Measurements from ENCODE around the gene ASMTL.
"Not testable (repeated sequence)": the region's sequence is repeated elsewhere in the genome, so short reads cannot be mapped to it uniquely, and the experiment has no call there.

The ASMTL gene

GRCh38 chrX:1434871-1435240 lies 17.9 kb downstream of the ASMTL start:
- DNase-seq (ENCODE audit: low read depth in 3 of 3) = no peak

DNA sequence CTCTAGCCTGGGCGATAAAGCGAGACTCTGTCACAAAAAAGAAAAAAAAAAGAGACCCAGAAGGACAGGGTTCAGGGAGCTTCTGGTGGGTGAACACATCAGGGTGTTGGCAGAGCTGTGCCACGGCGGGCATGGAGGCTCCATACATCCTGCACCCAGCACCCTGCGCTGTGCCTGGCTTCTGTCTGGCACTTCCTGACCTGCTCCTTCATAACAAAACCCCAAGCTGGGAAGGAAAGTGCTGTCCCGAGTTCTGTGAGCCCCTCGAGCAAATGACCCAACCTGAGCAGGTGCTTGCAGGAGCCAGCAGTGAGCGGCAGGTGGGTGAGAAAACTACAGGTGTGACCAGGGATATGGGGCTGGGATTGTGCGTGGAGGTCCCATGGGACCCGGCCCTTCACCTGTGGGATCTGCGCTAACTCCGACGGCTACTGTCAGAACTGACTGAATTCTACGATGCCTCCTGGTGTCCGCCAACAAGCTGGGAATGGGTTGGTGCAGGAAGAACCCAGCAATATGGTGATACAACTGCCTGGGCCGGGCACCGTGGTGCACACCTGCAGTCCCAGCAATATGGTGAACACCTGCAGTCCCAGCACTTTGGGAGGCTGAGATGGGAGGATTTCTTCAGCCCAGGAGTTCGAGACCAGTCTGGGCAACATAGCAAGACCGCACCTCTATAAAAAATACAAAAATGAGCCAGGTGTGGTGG lies 18.9 kb downstream of the ASMTL start:
- no peak for DNase-seq (ENCODE audit: low read depth in 3 of 3)

GRCh38 chrX:1430451-1430850 lies 22.3 kb downstream of the ASMTL start:
- no peak for DNase-seq (ENCODE audit: low read depth in 3 of 3)

DNA sequence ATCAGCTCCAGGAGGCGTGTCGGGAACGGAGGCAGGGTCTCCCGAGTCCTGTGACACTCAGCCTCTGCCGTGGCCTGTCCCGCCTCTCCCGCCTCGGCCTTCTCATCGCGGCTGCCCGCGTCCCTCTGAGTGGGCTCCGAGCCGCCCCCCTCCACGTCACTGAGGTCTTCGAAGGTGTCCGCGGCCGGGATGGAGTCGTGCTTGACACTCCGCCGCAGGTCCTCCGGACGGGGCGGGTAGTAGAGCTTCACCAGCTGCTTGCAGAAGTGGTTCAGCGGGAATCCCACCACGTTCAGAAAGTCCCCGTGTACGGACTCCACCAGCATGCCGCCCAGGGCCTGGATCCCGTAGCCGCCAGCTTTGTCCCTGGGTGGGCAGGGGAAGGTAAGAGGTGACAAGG lies 25.0 kb downstream of the ASMTL start:
- DNase-seq (ENCODE audit: low read depth in 3 of 3) = no peak

GRCh38 chrX:1426321-1426720 lies 26.4 kb downstream of the ASMTL start:
- DNase-seq (ENCODE audit: low read depth in 3 of 3) = not testable (repeated sequence)

- DNase-seq (ENCODE audit: low read depth in 3 of 3) = no peak
These were observed 27.3 kb downstream of the ASMTL start for GRCh38 chrX:1425381-1425780.

- no peak for DNase-seq (ENCODE audit: low read depth in 3 of 3)
These were observed 28.4 kb downstream of the ASMTL start for GRCh38 chrX:1424147-1424851.

DNA sequence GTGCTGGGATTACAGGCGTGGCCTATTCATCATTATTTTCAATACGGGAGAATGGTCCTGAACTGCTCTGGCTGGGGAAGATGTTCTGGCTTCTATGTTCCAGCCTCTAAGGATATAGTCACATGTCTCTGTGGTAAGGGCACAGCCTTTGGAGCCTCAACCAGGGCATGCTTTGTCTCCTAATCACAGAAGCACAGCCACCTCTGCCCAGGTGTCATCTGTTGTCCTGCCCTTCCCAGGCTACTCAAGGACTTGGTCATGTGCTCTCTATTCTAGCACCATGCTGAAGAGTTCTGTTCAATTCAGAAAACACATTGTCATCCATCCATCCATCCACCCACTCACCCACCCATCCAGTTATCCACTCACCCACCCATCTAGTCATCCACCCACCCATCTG lies 29.5 kb downstream of the ASMTL start:
- no peak for DNase-seq (ENCODE audit: low read depth in 3 of 3)

GRCh38 chrX:1422135-1422465 lies 30.6 kb downstream of the ASMTL start:
- DNase-seq (ENCODE audit: low read depth in 3 of 3) = no peak

- DNase-seq (ENCODE audit: low read depth in 3 of 3) = no peak
These were observed 31.1 kb downstream of the ASMTL start for GRCh38 chrX:1421433-1422134.

GRCh38 chrX:1420371-1420770 lies 32.3 kb downstream of the ASMTL start:
- DNase-seq (ENCODE audit: low read depth in 3 of 3) = no peak

DNA sequence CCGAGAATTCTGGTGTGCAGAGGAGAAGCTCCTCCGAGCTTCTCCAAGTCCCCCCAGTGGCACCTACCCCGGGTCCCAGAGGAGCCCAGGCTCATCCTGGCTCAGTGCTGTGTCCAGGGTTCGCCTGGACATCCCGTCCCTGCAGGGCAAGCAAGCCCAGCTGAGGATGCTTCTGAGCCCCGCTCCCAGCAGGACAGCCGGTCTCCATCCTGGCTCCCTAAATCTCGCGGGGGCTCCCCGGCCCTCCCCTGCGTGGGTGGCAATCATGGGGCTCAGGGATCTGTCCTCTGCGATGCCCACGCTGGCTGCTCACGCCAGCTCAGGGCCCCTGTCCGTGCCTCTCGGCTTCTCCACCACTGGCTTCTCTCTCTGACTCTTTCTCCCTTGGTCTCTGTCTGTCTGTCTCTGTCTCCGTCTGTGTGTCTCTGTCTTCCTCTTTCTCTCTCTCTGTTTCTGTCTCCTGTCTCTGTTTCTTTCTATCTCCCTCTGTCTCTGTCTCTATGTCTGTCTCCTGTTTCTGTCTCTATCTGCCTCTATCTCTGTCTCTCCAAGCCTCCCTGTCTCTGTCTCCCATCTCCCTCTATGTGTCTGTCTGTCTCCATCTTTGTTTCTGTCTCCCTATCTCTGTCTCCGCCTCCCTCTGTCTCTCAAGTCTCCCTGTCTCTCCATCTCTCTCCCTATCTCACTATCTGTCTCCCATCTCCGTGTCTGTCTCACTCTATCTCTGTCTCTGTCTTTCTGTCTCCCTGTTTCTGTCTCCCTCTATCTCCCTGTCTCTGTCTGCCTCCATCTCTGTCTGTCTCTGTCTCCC lies 33.0 kb downstream of the ASMTL start:
- DNase-seq (ENCODE audit: low read depth in 3 of 3) = no peak

DNA sequence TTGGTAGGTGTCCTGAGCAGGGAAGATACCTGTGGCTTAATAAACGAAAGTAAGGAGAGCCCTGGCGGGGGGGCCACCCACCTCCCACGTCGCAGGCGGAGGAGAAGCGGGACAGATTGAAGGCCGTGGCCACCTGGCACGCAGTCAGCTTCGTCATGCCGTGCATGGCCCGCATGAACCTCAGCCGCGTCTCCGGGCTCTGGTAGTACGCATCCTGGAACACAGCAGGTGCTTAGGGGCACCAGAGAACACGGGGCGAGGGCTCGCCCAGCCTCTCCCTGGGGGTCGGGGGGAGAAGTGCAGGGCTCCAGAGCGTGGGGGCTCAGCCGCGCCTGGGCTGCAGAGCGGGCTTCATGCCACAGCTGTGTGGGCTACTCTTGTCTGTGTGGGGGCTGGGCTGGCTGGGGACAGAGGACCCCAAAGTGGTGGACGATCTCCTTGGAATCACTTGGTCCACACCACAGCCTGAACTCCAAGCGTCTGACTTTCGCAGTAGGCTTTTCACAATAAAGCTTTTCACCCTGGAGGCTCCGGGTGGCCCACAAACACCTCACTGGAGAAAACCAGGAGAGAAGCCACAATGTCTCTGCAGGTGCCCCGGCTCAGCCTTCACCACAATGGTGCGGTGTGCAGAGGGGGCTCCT lies 33.7 kb downstream of the ASMTL start:
- DNase-seq (ENCODE audit: low read depth in 3 of 3) = no peak

DNA sequence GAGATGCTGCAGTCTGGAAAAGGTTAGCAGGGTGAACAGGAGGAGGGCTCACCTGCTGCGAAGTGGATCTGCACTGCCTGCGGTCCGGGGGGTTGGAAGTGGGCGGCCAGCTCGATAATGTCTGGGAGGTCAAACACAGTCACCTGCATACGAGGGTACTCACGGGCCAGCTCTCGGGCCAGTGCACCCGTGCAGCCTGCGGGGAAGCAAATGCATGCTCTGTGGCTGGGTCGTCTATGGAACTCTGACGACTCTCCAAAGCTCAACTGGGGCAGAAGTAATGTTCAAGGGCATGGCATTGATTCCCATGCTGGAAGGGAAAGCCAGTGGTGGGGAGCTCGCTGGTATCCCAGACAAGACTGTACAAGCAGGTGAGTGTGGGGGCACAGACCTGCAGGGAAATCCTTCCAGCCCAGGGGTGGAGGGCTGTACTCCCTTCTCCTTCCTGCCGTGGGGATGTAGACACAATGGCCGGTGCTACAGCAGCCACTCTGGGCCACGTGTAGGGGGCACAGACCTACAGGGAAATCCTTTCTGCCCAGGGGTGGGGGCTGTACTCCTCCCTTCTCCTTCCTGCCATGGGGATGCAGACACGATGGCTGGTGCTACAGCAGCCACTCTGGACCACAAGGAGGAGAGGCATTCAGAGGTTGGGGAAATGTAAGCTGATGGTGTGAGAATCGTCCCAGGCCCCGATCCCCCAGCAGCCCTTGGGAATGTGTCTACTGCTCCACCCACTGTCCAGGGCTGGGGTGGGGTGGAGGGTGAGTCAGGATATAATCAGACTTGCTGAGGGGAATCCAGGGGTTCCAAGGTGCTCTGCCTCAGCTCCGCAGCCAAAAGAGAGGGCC lies 34.6 kb downstream of the ASMTL start:
- DNase-seq (ENCODE audit: low read depth in 3 of 3) = no peak

GRCh38 chrX:1416965-1417760 lies 35.5 kb downstream of the ASMTL start:
- DNase-seq (ENCODE audit: low read depth in 3 of 3) = no peak

GRCh38 chrX:1416327-1416784 lies 36.4 kb downstream of the ASMTL start:
- DNase-seq (ENCODE audit: low read depth in 3 of 3) = no peak

GRCh38 chrX:1412551-1413161 lies 40.1 kb downstream of the ASMTL start:
- DNase-seq (ENCODE audit: low read depth in 3 of 3) = no peak

GRCh38 chrX:1411326-1411725 lies 41.4 kb downstream of the ASMTL start:
- no peak for DNase-seq (ENCODE audit: low read depth in 3 of 3)

DNA sequence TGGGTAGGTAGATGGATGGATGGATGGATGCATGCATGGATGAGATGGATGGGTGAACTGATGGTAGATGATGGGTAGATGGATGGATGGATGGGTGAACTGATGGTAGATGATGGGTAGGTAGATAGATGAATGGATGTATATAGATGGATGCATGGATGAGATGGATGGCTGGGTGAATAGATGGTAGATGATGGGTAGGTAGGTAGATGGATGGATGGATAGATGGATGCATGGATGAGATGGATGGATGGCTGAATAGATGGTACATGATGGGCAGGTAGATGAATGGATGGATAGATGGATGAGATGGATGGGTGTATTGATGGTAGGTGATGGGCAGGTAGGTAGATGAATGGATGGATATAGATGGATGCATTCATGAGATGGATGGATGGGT lies 45.7 kb downstream of the ASMTL start:
- no peak for DNase-seq (ENCODE audit: low read depth in 3 of 3)
